Measurements from ENCODE around the gene PLPPR5. TPM values are rescaled to one million over a fixed set of nuclear protein-coding genes. Genes with fewer than 3 reads are reported as not detected.
A peak's percentile ranks its signal among the peaks of the same experiment; 100 is the strongest.

The PLPPR5 gene
- total RNA-seq, 2 experiments from 2014 or later = not detected

- ATAC-seq (ENCODE audit: poor library complexity) (peak; percentile 92), DNase-seq (peak in 12 of 14 experiments; percentile 8 to 96 (median 41))
- H3K36me3 Mint-ChIP-seq (ENCODE audit: low read depth) = peaks cover 59% of the 10 kb centered on the region
- H3K4me1 Mint-ChIP-seq (ENCODE audit: low read depth) = peaks cover 55% of the 10 kb centered on the region
- no peaks in the 10 kb centered on the region for H3K27me3 Mint-ChIP-seq
- H3K9me3 ChIP-seq (ENCODE audit: control insufficient read depth in 1 of 2, insufficient read depth in 1 of 2, low read length in 2 of 2) = peaks cover 12 to 17% of the 10 kb centered on the region in 2 experiments
- no peaks in the 10 kb centered on the region for H3K36me3 ChIP-seq (ENCODE audit: insufficient read depth, low read length)
- peak overlapping the region; percentile 59 to 84 for H3K27ac ChIP-seq (ENCODE audit: low read depth in 1 of 2, low read length in 2 of 2)
- intact Hi-C loops (cut with DNase I, micrococcal nuclease) = loop anchor here in 1 of 2 experiments (2.0 to 5.0 kb wide), 4 partner anchors 20 to 1262 kb away; partner anchors contain the start of genes SASS6 and TRMT13
- CTCF ChIA-PET = no interaction called here
- peaks cover 18% of the 10 kb centered on the region for H3K4me1 ChIP-seq (ENCODE audit: insufficient read depth, low read length)
- TF ChIP-seq CTCF (IDR thresholded peaks at IDR 0.05) = no peak
- peak overlapping the region; percentile 48 for H3K4me3 ChIP-seq (ENCODE audit: low read length)
- peaks cover 30% of the 10 kb centered on the region for H3K9me3 Mint-ChIP-seq
- peak overlapping the region; percentile 91 for H3K27ac Mint-ChIP-seq
- POLR2A ChIA-PET = interaction anchor here (0.7 to 2.5 kb wide), 16 partner anchors 13 to 121 kb away, joined by 3 to 31 read pairs (median 4); no protein-coding TSS in a partner anchor
- no peaks in the 10 kb centered on the region for H3K27me3 ChIP-seq (ENCODE audit: control insufficient read depth in 1 of 2, insufficient read depth in 2 of 2, low read length in 2 of 2)
- peak overlapping the region; percentile 86 for H3K4me3 Mint-ChIP-seq
These were observed 133.4 kb downstream of the PLPPR5 start for GRCh38 chr1:98870959-98871903.

- no peak for TF ChIP-seq CTCF (IDR thresholded peaks at IDR 0.05)
- POLR2A ChIA-PET = no interaction called here
- Mint-ChIP-seq H3K9me3 (peaks cover 9% of the 10 kb centered on the region), H3K36me3 (ENCODE audit: low read depth) (peaks cover 24% of the 10 kb centered on the region), H3K27ac (no peak overlapping the region), H3K27me3 (no peaks in the 10 kb centered on the region), H3K4me3 (no peak overlapping the region), H3K4me1 (ENCODE audit: low read depth) (peaks cover 22% of the 10 kb centered on the region)
- no peak for DNase-seq
- H3K27ac ChIP-seq (ENCODE audit: low read depth in 1 of 2, low read length in 2 of 2) = no peak overlapping the region
- H3K27me3 ChIP-seq (ENCODE audit: control insufficient read depth in 1 of 2, insufficient read depth in 2 of 2, low read length in 2 of 2) = no peaks in the 10 kb centered on the region
- intact Hi-C loops (cut with DNase I, micrococcal nuclease) = no loop called here
- CTCF ChIA-PET = no interaction called here
- no peak overlapping the region for H3K4me3 ChIP-seq (ENCODE audit: low read length)
- ATAC-seq (ENCODE audit: poor library complexity) = no peak
- H3K36me3 ChIP-seq (ENCODE audit: insufficient read depth, low read length) = no peaks in the 10 kb centered on the region
- H3K4me1 ChIP-seq (ENCODE audit: insufficient read depth, low read length) = peaks cover 4% of the 10 kb centered on the region
- H3K9me3 ChIP-seq (ENCODE audit: control insufficient read depth in 1 of 2, insufficient read depth in 1 of 2, low read length in 2 of 2) = peaks cover 0 to 8% of the 10 kb centered on the region in 2 experiments
These were observed 138.9 kb downstream of the PLPPR5 start for GRCh38 chr1:98865796-98866195.

GRCh38 chr1:98860329-98860728, 144.3 kb downstream of the PLPPR5 start:
- Histone ChIP-seq H3K36me3 (ENCODE audit: insufficient read depth, low read length) (no peaks in the 10 kb centered on the region), H3K27me3 (ENCODE audit: control insufficient read depth in 1 of 2, insufficient read depth in 2 of 2, low read length in 2 of 2) (no peaks in the 10 kb centered on the region), H3K4me3 (ENCODE audit: low read length) (no peak overlapping the region), H3K27ac (ENCODE audit: low read depth in 1 of 2, low read length in 2 of 2) (no peak overlapping the region), H3K4me1 (ENCODE audit: insufficient read depth, low read length) (no peaks in the 10 kb centered on the region), H3K9me3 (ENCODE audit: control insufficient read depth in 1 of 2, insufficient read depth in 1 of 2, low read length in 2 of 2) (no peaks in the 10 kb centered on the region)
- TF ChIP-seq CTCF (IDR thresholded peaks at IDR 0.05) = no peak
- peaks cover 2% of the 10 kb centered on the region for H3K36me3 Mint-ChIP-seq (ENCODE audit: low read depth)
- ChIA-PET CTCF (no interaction called here), POLR2A (no interaction called here)
- H3K9me3 Mint-ChIP-seq = peaks cover 3% of the 10 kb centered on the region
- DNase-seq = no peak
- H3K27ac Mint-ChIP-seq = no peak overlapping the region
- H3K4me1 Mint-ChIP-seq (ENCODE audit: low read depth) = peaks cover 5% of the 10 kb centered on the region
- no peaks in the 10 kb centered on the region for H3K27me3 Mint-ChIP-seq
- intact Hi-C loops (cut with DNase I, micrococcal nuclease) = no loop called here
- H3K4me3 Mint-ChIP-seq = no peak overlapping the region
- no peak for ATAC-seq (ENCODE audit: poor library complexity)
